HUES6 (cell line): ENCODE results near the gene DYNC1LI2.
"Not testable (repeated sequence)": the region's sequence is repeated elsewhere in the genome, so short reads cannot be mapped to it uniquely, and the experiment has no call there.

ENCODE experiments used
- H3K27ac ChIP-seq: 2 replicates; pipeline ENCODE4 v1.7.0; 2013; ENCODE audit warnings: low read depth, mild to moderate bottlenecking, low read length, inconsistent platforms
- H3K27me3 ChIP-seq: 2 replicates; pipeline ENCODE4 v1.6.1; 2013; ENCODE audit warnings: low read length; ENCODE audit not compliant: control insufficient read depth, insufficient read depth
- H3K36me3 ChIP-seq: 2 replicates; pipeline ENCODE4 v1.6.1; 2013; ENCODE audit warnings: low read length; ENCODE audit not compliant: control insufficient read depth, insufficient read depth
- H3K4me1 ChIP-seq: 2 replicates; pipeline ENCODE4 v1.6.1; 2013; ENCODE audit warnings: low read length; ENCODE audit not compliant: control insufficient read depth, insufficient read depth
- H3K4me3 ChIP-seq: 2 replicates; pipeline ENCODE4 v1.5.1; 2013; ENCODE audit warnings: low read depth, low read length
- H3K9ac ChIP-seq: one replicate; pipeline ENCODE4 v1.6.1; 2013; ENCODE audit warnings: mild to moderate bottlenecking, low read length
- H3K9me3 ChIP-seq: 2 replicates; pipeline ENCODE4 v1.6.1; 2013; ENCODE audit warnings: low read depth, low read length; ENCODE audit not compliant: control insufficient read depth, insufficient read depth

The DYNC1LI2 gene

DNA sequence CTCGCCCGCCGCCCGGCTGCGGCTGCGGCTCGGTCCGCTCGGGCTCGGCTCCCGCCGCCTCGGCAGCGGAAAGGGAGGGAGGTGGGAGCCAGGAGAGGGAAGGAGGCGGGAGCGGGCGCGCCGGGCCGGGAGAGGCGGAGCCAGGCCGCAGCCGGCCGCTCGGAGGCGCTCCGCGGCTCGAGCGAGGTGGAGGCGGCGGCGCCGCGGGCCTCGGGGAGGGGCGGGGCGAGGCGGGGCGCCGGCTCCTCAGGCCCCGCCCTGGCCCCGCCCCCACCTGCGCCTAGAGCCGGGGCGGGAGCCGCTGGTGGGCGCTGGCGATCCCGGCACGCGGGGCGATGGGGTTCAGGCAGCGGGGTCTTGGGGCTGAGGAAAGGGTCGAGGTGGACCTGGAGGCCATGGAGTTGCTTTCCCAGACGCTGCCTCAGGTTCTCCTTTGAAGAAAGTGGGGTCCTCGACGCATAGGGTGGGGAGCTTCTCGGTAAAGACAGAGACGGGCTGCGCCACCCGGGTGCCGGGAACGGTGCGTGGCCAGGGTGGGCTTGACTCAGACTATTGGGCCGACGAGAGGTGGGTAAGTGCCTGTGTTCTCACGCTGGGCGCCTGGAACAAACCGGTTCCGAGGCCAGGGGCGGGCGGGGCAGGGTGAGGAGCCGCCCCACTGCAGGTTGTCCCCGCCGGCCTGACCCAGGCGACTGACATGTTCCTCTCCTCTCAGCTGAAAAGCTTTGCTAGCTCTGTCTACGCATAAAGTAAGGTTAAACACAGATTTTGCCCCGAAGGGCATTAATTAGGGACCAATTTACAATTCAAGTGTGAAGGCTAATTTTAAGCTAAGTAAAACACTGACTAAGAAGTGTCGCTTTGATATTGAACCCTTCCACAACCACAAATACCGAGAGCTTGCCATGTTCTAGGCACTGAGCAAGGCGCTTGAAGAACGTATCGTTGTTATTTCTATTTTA is 54.5 kb downstream of the DYNC1LI2 start, which contains the start of gene CMTM4:
CMTM4 (minus strand) TSS at position 75 of the 962 bp plus-strand sequence. CDS start 218 bp downstream, outside the sequence.
- Histone ChIP-seq H3K36me3 (no peaks in the 10 kb centered on the region), H3K9me3 (no peaks in the 10 kb centered on the region), H3K9ac (peak within 1 kb of the TSS; percentile 78), H3K27me3 (peaks cover 14% of the 10 kb centered on the region; the same call in 1 of the 2 replicates), H3K4me3 (peak within 1 kb of the TSS; percentile 94), H3K4me1 (peaks cover 13% of the 10 kb centered on the region), H3K27ac (no peak within 1 kb of the TSS)

DNA sequence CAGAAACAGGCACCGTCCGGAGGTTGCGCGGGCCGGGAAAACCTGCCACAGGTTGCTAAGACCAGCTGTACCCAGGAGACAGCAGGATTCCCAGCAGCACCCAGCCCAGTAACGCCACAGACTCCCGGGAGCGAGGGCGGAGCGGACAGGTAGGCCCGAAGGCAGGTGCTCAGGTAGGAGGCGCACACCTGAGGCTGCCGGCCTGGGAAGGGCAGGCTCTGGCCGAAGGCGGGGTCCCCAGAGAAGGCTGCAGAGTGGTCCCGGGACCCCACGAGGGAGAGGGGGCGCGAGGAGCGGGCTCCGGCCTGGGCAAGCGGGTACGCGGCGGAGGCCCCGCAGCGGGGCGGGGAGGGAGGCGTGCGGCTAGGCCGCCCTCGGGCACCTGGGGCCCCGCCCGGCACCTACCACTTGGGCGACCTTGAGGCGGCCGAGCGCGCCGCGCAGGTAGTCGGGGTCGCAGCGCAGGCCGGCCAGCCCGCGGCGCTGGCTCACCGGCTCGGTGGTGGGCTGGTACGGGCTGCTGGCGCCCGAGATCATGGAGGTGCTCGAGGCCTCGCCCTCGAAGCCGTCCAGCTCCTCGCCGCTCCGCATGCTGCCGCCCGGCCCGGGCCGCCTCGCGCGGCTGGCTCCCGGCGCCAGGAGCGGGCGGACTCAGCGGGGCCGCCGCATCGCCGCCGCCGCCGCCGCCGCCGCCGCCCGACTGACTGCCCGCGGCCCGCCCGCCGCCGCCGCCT is 55.3 kb downstream of the DYNC1LI2 start:
- peaks cover 13% of the 10 kb centered on the region for H3K4me1 ChIP-seq
- H3K9me3 ChIP-seq: no peaks in the 10 kb centered on the region
- H3K27me3 ChIP-seq: peaks cover 14% of the 10 kb centered on the region; the same call in 1 of the 2 replicates
- H3K9ac ChIP-seq: peak overlapping the region; percentile 78
- no peaks in the 10 kb centered on the region for H3K36me3 ChIP-seq
- peak overlapping the region; percentile 81 for H3K4me3 ChIP-seq
- H3K27ac ChIP-seq: no peak overlapping the region

DNA sequence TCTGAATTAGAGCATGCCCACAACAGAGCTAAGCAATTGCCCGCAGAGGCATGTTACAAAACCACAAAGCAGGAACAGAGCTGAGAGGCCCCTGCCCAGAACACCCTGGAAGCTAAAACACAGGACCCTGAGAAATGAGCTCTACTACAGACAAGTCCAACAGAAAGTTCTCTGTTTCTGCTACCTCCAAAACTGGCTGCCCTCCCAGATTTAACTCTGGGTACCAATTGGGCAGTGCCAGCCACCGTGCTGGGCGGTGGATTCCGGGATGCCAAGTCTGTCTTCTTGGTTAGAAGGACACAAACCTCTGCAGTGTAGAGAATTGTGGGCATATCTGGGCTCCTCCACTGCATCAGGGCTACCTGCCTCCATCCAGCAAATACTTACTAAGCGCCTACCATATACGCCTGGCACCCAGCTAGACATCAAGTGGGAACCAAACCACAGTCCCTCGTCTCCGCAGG is 55.9 kb downstream of the DYNC1LI2 start:
- Histone ChIP-seq H3K36me3 (no peaks in the 10 kb centered on the region), H3K27me3 (peaks cover 14% of the 10 kb centered on the region; the same call in 1 of the 2 replicates), H3K9me3 (no peaks in the 10 kb centered on the region), H3K4me1 (peaks cover 15% of the 10 kb centered on the region), H3K4me3 (peak overlapping the region; percentile 81), H3K27ac (no peak overlapping the region), H3K9ac (peak overlapping the region; percentile 78)

DNA sequence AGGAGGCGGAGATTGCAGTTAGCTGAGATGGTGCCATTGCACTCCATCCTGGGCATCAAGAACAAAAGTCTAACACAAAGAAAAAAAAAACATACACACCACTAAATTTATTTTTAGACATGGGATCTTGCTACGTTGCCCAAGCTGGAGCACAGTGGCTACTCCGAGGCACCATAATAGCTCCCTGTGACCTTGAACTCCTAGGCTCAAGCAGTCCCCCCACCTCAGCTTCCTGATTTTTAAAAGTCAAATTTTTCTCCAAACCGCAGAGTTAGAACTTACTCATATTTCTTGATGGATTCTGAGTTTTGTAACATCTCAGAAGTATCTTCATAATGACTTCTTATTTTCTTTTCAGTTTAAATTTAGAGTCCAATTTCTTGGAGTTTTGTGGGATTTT is 58.3 kb downstream of the DYNC1LI2 start:
- Histone ChIP-seq H3K9ac (no peak overlapping the region), H3K4me1 (peaks cover 21% of the 10 kb centered on the region), H3K27me3 (peaks cover 14% of the 10 kb centered on the region; the same call in 1 of the 2 replicates), H3K27ac (no peak overlapping the region), H3K36me3 (no peaks in the 10 kb centered on the region), H3K9me3 (no peaks in the 10 kb centered on the region), H3K4me3 (no peak overlapping the region)

DNA sequence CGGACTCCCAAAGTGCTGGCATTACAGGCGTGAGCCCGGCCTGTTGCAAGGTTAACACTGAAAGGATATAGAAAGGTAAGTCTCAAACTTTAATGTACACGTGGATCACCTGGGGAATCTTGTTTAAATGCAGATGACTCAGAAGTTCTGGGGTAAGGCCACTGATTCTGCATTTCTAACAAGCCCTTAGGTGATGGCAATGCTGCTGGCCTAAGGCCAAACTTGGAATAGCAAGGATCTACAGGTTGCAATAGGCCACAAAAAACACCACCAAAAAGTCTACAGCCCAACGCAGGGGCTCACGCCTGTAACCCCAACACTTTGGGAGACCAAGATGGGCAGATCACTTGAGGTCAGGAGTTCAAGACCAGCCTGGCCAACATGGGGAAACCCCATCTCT is 59.1 kb downstream of the DYNC1LI2 start:
- Histone ChIP-seq H3K4me1 (peaks cover 21% of the 10 kb centered on the region), H3K36me3 (no peaks in the 10 kb centered on the region), H3K9me3 (no peaks in the 10 kb centered on the region), H3K4me3 (no peak overlapping the region), H3K27me3 (peaks cover 7% of the 10 kb centered on the region; the same call in 1 of the 2 replicates), H3K9ac (no peak overlapping the region), H3K27ac (no peak overlapping the region)

DNA sequence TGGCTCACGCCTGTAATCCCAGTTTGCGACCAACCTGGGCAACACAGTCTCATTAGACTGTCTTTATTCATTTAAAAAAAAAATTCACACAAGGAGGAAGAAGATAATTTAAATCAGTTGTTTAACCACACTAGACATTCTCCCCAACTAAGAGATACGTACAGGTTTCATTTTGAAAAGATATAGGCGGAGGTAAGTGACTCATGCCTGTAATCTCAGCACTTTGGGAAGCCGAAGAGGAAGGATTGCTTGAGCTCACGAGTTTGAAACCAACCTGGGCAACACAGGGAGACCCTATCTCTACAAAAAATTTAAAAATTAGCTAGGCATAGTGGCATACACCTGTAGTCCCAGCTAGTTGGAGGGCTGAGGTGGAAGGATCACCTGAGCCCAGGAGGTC is 60.2 kb downstream of the DYNC1LI2 start:
- Histone ChIP-seq H3K27me3 (peaks cover 6% of the 10 kb centered on the region; the same call in 1 of the 2 replicates), H3K9ac (no peak overlapping the region)

DNA sequence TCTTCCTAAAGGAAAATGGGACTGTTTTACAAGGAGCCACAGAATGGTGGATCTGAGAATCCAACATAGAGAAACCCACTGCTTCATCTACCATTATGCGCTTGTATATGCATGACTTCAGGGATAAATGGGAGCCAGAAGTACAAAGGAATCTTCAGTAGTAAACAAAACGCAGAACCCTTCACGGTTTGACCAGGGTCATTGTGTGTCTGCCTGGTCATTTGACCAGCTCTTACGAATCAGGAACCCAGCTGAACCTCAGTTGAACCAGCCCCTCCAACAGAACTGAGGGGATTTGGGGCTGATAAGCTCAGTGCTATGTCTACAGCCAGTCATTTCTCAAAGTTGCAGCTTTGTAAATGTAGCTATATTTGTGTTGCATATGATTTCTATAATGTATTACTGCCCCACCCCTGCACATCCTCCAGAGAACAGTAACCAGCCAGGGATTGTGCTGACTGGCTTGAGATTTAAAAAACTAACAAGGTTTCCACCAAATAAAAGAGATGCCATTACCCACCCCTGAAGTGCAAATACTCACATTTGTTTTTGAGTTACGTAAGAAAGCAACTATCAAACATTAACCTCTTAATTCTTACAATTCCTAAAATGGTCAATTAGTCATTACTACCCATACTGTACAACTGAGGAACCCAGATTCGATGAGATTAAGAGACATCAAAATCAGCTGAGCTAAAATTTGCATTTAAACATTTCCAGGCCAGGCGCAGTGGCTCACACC is 61.1 kb downstream of the DYNC1LI2 start:
- Histone ChIP-seq H3K4me1 (peaks cover 15% of the 10 kb centered on the region), H3K27me3 (no peaks in the 10 kb centered on the region), H3K36me3 (no peaks in the 10 kb centered on the region), H3K27ac (no peak overlapping the region), H3K9ac (no peak overlapping the region), H3K9me3 (no peaks in the 10 kb centered on the region), H3K4me3 (no peak overlapping the region)

More for the DNA sequence above, 60.2 kb downstream of the DYNC1LI2 start:
- no peak overlapping the region for H3K4me3 ChIP-seq
- H3K27ac ChIP-seq: no peak overlapping the region
- H3K4me1 ChIP-seq: peaks cover 21% of the 10 kb centered on the region
- no peaks in the 10 kb centered on the region for H3K36me3 ChIP-seq
- H3K9me3 ChIP-seq: no peaks in the 10 kb centered on the region

DNA sequence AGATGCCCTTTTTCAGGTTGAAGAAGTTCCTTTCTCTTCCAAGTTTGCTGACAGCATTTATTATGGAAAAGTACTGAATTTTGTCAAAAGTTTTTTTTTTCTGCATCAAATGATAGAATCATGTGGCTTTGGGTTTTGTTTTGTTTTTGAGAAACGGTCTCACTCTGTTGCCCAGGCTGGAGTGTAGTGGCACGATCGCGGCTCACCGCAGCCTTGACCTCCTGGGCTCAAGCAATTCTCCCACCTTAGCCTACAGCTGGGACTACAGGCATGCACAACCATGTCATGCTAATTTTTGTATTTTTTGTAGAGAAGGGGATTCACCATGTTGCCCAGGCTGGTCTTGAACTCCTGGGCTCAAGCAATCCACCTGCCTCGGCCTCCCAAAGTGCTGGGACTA is 62.1 kb downstream of the DYNC1LI2 start:
- Histone ChIP-seq H3K36me3 (no peaks in the 10 kb centered on the region), H3K9ac (no peak overlapping the region), H3K4me1 (peaks cover 11% of the 10 kb centered on the region), H3K9me3 (no peaks in the 10 kb centered on the region), H3K27me3 (no peaks in the 10 kb centered on the region), H3K4me3 (no peak overlapping the region), H3K27ac (no peak overlapping the region)

DNA sequence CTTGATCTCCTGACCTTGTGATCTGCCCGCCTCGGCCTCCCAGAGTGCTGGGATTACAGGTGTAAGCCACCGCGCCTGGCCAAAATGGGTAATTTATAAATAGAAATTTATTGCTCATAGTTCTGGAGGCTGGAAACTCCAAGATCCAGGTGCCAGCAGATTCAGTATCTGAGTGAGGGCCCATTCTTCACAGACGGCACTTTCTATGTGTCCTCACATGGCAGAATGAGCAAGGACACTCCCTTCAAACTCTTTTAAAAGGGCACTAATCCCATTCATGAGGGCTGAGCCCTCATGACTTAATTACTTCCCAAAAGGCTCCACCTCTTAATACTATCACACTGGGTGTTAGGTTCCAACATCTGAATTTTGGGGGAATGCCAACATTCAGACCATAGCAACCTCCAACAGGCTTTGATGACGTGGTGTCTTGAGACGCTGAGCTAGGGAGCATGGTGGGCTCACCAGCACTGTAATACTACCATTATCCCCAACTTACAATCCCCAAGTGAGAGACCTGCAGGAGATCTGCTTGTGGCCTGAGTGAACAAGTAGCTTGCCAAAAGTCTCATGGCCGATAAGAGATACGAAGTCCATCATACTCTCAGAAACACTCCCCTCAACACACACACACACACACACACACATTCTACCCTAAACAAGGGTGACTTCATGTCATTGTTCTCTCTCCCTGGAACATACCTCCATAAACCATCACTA is 63.3 kb downstream of the DYNC1LI2 start:
- Histone ChIP-seq H3K27ac (no peak overlapping the region), H3K4me1 (peaks cover 11% of the 10 kb centered on the region), H3K27me3 (no peaks in the 10 kb centered on the region), H3K36me3 (no peaks in the 10 kb centered on the region), H3K9me3 (no peaks in the 10 kb centered on the region), H3K4me3 (no peak overlapping the region), H3K9ac (no peak overlapping the region)

DNA sequence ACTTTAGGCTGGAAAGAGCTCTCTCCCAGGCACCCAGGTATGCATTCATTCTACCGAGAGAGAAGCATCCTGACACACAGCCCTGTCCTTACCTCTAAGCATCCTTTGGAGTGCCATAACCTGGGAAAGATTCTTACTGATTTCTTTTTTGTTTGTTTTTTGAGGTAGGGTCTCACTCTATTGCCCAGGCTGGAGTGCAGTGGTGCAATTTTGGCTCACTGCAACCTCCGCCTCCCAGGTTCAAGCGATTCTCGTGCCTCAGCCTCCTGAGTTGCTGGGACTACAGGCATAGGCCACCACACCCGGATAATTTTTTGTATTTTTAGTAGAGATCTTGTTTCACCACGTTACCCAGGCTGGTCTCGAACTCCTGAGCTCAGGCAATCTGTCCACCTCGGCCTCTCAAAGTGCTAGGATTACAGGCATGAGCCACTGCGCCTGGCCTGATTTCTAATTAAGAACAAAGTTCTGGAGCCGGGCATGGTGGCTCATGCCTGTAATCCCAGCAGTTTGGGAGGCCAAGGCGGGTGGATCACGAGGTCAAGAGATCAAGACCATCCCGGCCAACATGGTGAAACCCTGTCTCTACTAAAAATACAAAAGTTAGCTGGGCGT is 65.8 kb downstream of the DYNC1LI2 start:
- H3K36me3 ChIP-seq, H3K9ac ChIP-seq, H3K27me3 ChIP-seq: not testable (repeated sequence)

More for the DNA sequence above, 65.8 kb downstream of the DYNC1LI2 start:
- H3K4me1 ChIP-seq, H3K27ac ChIP-seq, H3K9me3 ChIP-seq, H3K4me3 ChIP-seq: not testable (repeated sequence)
